ENCODE measurements around the gene TPBGL.

GRCh38 chr11:75229466-75229865 is 11.1 kb upstream of the TPBGL start:
- TF ChIP-seq, protein P1, sequence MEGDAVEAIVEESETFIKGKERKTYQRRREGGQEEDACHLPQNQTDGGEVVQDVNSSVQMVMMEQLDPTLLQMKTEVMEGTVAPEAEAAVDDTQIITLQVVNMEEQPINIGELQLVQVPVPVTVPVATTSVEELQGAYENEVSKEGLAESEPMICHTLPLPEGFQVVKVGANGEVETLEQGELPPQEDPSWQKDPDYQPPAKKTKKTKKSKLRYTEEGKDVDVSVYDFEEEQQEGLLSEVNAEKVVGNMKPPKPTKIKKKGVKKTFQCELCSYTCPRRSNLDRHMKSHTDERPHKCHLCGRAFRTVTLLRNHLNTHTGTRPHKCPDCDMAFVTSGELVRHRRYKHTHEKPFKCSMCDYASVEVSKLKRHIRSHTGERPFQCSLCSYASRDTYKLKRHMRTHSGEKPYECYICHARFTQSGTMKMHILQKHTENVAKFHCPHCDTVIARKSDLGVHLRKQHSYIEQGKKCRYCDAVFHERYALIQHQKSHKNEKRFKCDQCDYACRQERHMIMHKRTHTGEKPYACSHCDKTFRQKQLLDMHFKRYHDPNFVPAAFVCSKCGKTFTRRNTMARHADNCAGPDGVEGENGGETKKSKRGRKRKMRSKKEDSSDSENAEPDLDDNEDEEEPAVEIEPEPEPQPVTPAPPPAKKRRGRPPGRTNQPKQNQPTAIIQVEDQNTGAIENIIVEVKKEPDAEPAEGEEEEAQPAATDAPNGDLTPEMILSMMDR (IDR thresholded peaks at IDR 0.05 in 4 of 5, conservative IDR thresholded peaks at IDR 0.05 in 1 of 5) = no peak
- TF ChIP-seq POLR2A (IDR thresholded peaks at IDR 0.05) = no peak
